ENCODE data around the gene XPR1. TPM values are rescaled to one million over a fixed set of nuclear protein-coding genes. Genes with fewer than 3 reads are reported as not detected.

The XPR1 gene
- total RNA-seq, result 27.6 and 35.3 TPM in 2 replicates

GRCh38 chr1:180631766-180632325 is at the start of gene XPR1:
Gene XPR1 (plus strand): TSS chr1:180632022. CDS start chr1:180632202, 180 bp downstream.

GRCh38 chr1:180912801-180913565 is 281.2 kb downstream of the XPR1 start, which contains the start of gene KIAA1614:
Gene KIAA1614 (plus strand): TSS chr1:180912897. CDS start chr1:180913244, 347 bp downstream.

Other genes with a start within 250 kb of the XPR1 start
- 55.1 and 64.9 TPM in 2 replicates for gene ACBD6, start 129.4 kb upstream of the XPR1 start, total RNA-seq
- gene OVAAL, start 73.1 kb upstream of the XPR1 start, total RNA-seq, result 0.09 TPM in 1 of 2 replicates, not detected in the other

Data from endothelial cell of coronary artery (primary cell).